Testis (tissue), 3 donors: ENCODE results near the gene RNF213. TPM values are rescaled to one million over a fixed set of nuclear protein-coding genes. Genes with fewer than 3 reads are reported as not detected.
"Not testable (repeated sequence)": the region's sequence is repeated elsewhere in the genome, so short reads cannot be mapped to it uniquely, and the experiment has no call there.

Experiments
- DNase-seq: peaks from one replicate; pipeline ENCODE4 v3.0.0-alpha.2; 2019
- H3K27ac ChIP-seq, 2 donors: fragments of 200-600 bp; sonication (generic); one replicate each; pipeline ENCODE4 v1.5.1; 2019
- H3K27me3 ChIP-seq: fragments of 200-600 bp; sonication (generic); one replicate; pipeline ENCODE4 v1.5.1; 2019
- H3K36me3 ChIP-seq: fragments of 200-600 bp; sonication (generic); one replicate; pipeline ENCODE4 v1.5.1; 2017; ENCODE audit warnings: low read depth; ENCODE audit errors: missing control alignments
- H3K4me1 ChIP-seq: fragments of 200-600 bp; sonication (generic); one replicate; pipeline ENCODE4 v1.5.1; 2019
- H3K4me3 ChIP-seq, 2 donors: fragments of 200-600 bp; sonication (generic); one replicate each; pipeline ENCODE4 v1.5.1; 2017 to 2019
- H3K9me3 ChIP-seq: fragments of 200-600 bp; sonication (generic); one replicate; pipeline ENCODE4 v1.5.1; 2017
- POLR2A ChIP-seq: fragments of 450-650 bp; IDR thresholded peaks from one replicate; pipeline ENCODE4 v1.6.1; 2017; ENCODE audit warnings: antibody characterized with exemption, mild to moderate bottlenecking, moderate library complexity
- WGBS, 2 donors: methylation state at CpG; one replicate each; pipeline ENCODE4 v1.1.5; 2018; 5-methylcytosine and 5-hydroxymethylcytosine counted together
- intact Hi-C: fragments of 100-400 bp; cut with DNase I; formaldehyde crosslinking; loops from one replicate; pipeline ENCODE4 v1.15.1; 2023; ENCODE audit warnings: low total_unique reads
- polyA plus RNA-seq: library from polyadenylated mRNA; stranded (reverse); fragments of 350-450 nt; fragmentation: Illumina TruSeq; extraction: RNeasy Lipid Tissue Mini Kit (QIAGEN cat#74804); gene quantifications from one replicate; pipeline ENCODE4 v1.2.3, GENCODE V29; 2014; ENCODE audit warnings: low read depth, low replicate concordance; ENCODE audit not compliant: insufficient read depth
- total RNA-seq, 2 donors: library from RNA; depleted of rRNA; stranded (reverse); fragments of >200 nt; gene quantifications; one replicate each; pipeline ENCODE4 v1.2.3, GENCODE V29; 2016
- TF ChIP-seq, protein P1 (sequence below), 3 experiments: fragments of 450-650 bp in 2 of 3; fragments of 200-600 bp in 1 of 3; sonication (generic) in 1 of 3; IDR thresholded peaks; one replicate each; pipeline ENCODE4 v1.5.1; 2016 to 2019; ENCODE audit warnings: antibody characterized with exemption in 3 of 3, mild to moderate bottlenecking in 2 of 3, moderate library complexity in 1 of 3

RNF213 gene
- total and polyA plus RNA-seq, 3 donors from 2014 or later = 25.3 to 68.9 (median 66.9) TPM

DNA sequence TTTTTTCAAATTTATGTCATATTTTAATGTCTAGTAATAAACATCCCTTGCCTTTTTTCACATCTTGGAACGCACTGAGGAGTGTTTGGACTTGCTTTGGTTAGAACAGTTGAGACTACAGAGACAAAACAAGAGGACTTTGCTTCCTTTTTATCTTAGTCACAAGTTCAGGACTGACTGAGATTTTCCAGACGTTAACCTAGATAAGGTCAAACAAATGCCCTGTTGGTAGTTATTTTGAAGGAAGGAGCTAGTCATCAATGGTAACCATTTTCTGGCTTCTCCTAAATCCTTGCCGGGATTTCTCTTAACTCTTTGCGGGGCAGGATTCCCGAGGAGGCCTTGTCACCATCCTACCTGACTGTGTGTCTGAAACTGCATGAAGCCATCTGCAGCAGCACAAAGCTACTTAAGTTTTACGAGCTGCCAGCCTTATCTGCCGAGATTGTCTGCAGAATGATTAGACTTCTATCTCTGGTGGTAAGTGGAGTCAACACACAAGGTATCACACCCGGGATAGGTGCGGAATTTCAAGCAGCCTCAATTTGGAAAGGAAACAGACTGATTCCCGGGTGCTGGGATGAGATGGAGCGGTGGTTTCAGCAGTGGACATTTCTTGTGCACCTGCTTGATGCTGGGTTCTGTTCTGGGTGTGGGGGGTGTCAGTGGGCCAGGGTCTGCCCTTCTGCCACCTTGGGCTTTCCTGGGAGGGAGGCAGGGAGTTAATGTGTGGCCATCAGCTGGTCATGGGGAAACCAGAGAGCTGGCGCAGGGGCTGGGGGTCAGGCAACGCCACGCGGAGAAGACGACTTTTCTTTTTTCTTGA lies 48.3 kb downstream of the RNF213 start:
- H3K36me3 ChIP-seq = no peaks in the 10 kb centered on the region
- intact Hi-C loops = no loop called here
- no peaks in the 10 kb centered on the region for H3K9me3 ChIP-seq

DNA sequence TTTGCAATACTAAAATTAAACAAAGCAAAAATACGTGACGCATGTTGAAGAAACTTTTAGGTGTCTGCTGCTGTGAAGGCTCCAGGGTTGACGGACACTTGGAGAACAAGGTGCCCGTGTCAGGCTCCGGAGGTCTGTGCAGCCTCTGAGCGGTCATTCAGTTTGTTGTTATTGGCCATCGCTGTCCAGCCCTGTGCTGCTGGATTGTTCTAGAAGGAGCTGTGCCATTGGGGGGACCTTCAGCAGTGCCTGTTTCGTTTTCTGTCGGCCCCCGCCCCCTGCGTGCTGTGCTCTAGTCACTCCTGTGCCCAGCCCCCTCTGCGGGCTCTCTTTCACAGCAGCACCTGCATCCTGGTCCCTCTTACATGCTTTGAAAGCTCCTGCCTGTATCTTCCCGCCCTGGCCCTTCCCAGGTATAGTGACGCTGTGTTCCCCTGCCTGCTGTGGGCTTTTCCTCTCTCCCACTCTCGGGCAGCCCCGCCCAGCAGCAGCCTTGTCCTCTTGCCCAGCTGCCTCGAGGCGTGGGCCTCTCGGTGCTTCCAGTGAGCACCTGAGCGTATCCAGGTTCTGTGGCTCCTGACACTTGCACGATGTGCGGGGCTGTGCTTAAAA lies 50.7 kb downstream of the RNF213 start:
- Histone ChIP-seq H3K27ac (no peak overlapping the region), H3K4me3 (no peak overlapping the region), H3K27me3 (no peaks in the 10 kb centered on the region), H3K9me3 (no peaks in the 10 kb centered on the region), H3K36me3 (no peaks in the 10 kb centered on the region), H3K4me1 (no peaks in the 10 kb centered on the region)
- no peak for DNase-seq
- 90 to 92% methylated on average over 22 of the region's 22 CpGs for WGBS, 2 donors
- TF ChIP-seq POLR2A = no peak
- TF ChIP-seq, protein P1, sequence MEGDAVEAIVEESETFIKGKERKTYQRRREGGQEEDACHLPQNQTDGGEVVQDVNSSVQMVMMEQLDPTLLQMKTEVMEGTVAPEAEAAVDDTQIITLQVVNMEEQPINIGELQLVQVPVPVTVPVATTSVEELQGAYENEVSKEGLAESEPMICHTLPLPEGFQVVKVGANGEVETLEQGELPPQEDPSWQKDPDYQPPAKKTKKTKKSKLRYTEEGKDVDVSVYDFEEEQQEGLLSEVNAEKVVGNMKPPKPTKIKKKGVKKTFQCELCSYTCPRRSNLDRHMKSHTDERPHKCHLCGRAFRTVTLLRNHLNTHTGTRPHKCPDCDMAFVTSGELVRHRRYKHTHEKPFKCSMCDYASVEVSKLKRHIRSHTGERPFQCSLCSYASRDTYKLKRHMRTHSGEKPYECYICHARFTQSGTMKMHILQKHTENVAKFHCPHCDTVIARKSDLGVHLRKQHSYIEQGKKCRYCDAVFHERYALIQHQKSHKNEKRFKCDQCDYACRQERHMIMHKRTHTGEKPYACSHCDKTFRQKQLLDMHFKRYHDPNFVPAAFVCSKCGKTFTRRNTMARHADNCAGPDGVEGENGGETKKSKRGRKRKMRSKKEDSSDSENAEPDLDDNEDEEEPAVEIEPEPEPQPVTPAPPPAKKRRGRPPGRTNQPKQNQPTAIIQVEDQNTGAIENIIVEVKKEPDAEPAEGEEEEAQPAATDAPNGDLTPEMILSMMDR (IDR thresholded peaks at IDR 0.05) = no peak
- intact Hi-C loops = no loop called here

More for the DNA sequence above, 48.3 kb downstream of the RNF213 start:
- H3K4me3 ChIP-seq = no peak overlapping the region
- TF ChIP-seq, protein P1 (IDR thresholded peaks at IDR 0.05) = no peak
- no peak for TF ChIP-seq POLR2A
- no peak for DNase-seq
- no peaks in the 10 kb centered on the region for H3K4me1 ChIP-seq
- 83 to 86% methylated on average over 13 to 16 of the region's 16 CpGs for WGBS, 2 donors
- no peak overlapping the region for H3K27ac ChIP-seq
- H3K27me3 ChIP-seq = no peaks in the 10 kb centered on the region

DNA sequence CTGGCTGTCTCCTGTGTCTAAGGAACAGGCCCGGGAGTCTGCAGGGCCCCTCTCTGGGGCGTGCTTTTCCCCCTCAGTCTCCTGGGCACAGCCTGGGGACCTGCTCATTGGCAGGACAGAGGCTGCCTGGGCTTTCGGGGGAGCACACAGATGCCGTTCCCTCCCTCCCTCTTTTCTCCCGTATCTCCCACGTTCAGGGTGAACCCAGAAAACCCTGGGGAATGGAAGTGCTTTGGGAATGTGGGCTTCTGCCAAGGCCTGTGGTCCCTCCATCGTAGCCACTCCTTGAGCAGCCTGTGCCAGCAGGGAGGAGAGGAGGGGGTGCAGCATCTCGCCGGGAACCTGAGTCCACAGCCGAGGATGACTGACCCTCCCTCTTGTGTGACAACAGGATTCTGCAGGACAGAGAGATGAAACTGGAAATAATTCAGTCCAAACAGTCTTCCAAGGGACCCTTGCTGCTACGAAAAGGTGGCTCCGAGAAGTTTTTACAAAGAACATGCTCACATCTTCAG lies 52.0 kb downstream of the RNF213 start:
- Histone ChIP-seq H3K27me3 (no peaks in the 10 kb centered on the region), H3K36me3 (no peaks in the 10 kb centered on the region), H3K9me3 (no peaks in the 10 kb centered on the region), H3K27ac (no peak overlapping the region), H3K4me1 (no peaks in the 10 kb centered on the region), H3K4me3 (no peak overlapping the region)
- WGBS, 2 donors = 82 to 85% methylated on average over 8 to 12 of the region's 12 CpGs
- intact Hi-C loops = no loop called here
- DNase-seq = no peak
- TF ChIP-seq, protein P1 (IDR thresholded peaks at IDR 0.05) = no peak
- TF ChIP-seq POLR2A = no peak

DNA sequence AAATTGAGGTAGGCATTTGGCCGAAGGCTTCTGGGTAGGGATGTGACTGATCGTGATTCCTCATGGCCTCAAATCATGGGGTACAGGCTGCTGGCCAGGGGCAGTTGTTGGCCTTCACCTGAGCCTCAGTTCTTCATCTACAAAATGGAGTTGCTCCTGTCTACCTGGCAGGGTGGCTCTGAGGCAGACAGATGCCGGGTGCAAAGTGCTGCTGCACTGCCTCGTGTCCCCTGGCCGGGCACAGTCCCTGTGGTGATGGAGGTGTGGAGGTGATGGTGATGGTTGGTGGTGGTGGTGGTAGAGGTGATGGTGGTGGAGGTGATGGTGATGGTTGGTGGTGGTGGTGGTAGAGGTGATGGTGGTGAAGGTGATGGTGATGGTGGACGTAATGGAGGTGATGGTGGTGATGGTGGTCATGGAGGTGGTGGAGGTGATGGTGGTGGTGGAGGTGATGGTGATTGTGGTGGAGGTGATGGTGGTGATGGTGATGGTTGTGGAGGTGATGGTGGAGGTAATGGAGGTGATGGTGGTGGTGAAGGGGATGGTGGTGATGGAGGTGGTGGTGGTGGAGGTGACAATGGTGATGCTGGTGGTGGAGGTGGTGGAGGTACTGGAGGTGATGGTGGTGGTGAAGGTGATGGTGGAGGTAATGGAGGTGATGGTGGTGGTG lies 52.6 kb downstream of the RNF213 start:
- Histone ChIP-seq H3K27me3 (no peaks in the 10 kb centered on the region), H3K36me3 (no peaks in the 10 kb centered on the region), H3K4me1 (no peaks in the 10 kb centered on the region), H3K9me3 (no peaks in the 10 kb centered on the region), H3K27ac (no peak overlapping the region), H3K4me3 (no peak overlapping the region)
- DNase-seq = no peak
- intact Hi-C loops = no loop called here
- TF ChIP-seq POLR2A = no peak
- TF ChIP-seq, protein P1 (IDR thresholded peaks at IDR 0.05) = no peak
- 94 to 99% methylated on average over 6 of the region's 6 CpGs for WGBS, 2 donors

DNA sequence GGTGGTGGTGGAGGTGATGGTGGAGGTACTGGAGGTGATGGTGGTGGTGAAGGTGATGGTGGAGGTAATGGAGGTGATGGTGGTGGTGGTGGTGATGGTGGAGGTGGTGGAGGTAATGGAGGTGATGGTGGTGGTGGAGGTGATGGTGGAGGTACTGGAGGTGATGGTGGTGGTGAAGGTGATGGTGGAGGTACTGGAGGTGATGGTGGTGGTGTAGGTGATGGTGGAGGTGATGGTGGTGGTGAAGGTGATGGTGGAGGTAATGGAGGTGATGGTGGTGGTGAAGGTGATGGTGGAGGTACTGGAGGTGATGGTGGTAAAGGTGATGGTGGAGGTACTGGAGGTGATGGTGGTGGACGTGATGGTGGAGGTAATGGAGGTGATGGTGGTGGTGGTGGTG lies 53.3 kb downstream of the RNF213 start:
- 78 to 100% methylated on average over 1 of the region's 1 CpG for WGBS, 2 donors
- H3K36me3 ChIP-seq, H3K27me3 ChIP-seq, H3K27ac ChIP-seq, intact Hi-C loops, H3K4me3 ChIP-seq, DNase-seq, H3K9me3 ChIP-seq, H3K4me1 ChIP-seq: not testable (repeated sequence)
